B cell (primary cell): ENCODE results near the gene MLXIPL. TPM values are rescaled to one million over a fixed set of nuclear protein-coding genes. Genes with fewer than 3 reads are reported as not detected.
"Not testable (repeated sequence)": the region's sequence is repeated elsewhere in the genome, so short reads cannot be mapped to it uniquely, and the experiment has no call there.

ENCODE experiments used
- ATAC-seq: fragments of 200-7000 bp; cut with Tn5 transposase; one replicate; pipeline ENCODE4 v1.10.0; 2021; ENCODE audit warnings: low read depth, mild to moderate bottlenecking, moderate number of reproducible peaks, moderate library complexity
- CTCF ChIA-PET: fragments of 350-600 bp; sonication (Branson Sonifier 250); formaldehyde crosslinking; loops from one replicate; lab custom pipeline; 2021; ENCODE audit warnings: antibody characterized with exemption, inconsistent platforms; lab: Charles Lee
- POLR2A ChIA-PET: fragments of 350-600 bp; sonication (Branson Sonifier 250); formaldehyde crosslinking; loops from one replicate; lab custom pipeline; 2021; ENCODE audit warnings: antibody characterized with exemption; lab: Charles Lee
- DNase-seq: peaks from one replicate; pipeline ENCODE4 v3.0.0; 2013
- H2AFZ ChIP-seq: 2 replicates; pipeline ENCODE4 v1.6.1; 2012; ENCODE audit warnings: mild to moderate bottlenecking, low read depth, low read length; ENCODE audit not compliant: insufficient read depth, poor library complexity, severe bottlenecking
- H3K27ac ChIP-seq, 2 donors: 1 replicate in 1 of 2; 2 replicates in 1 of 2; pipeline ENCODE4 v1.5.1; 2012 to 2013; ENCODE audit warnings: low read length in 2 of 2, mild to moderate bottlenecking in 2 of 2, moderate library complexity in 1 of 2
- H3K27me3 ChIP-seq, 4 experiments: fragments of 200-600 bp in 1 of 4; sonication (generic) in 1 of 4; replicated peaks in 1 of 4; 1 replicate in 2 of 4; 2 replicates in 2 of 4; pipeline versions ENCODE4 v1.6.1 to v1.7.0; 2013 to 2016; ENCODE audit warnings: low read length in 3 of 4, mild to moderate bottlenecking in 2 of 4, mixed read lengths in 1 of 4, moderate library complexity in 1 of 4; ENCODE audit not compliant: insufficient read depth in 4 of 4, control insufficient read depth in 3 of 4; ENCODE audit errors: control extremely low read depth in 1 of 4
- H3K36me3 ChIP-seq, 2 experiments: replicated peaks in 1 of 2; 1 replicate in 1 of 2; 2 replicates in 1 of 2; pipeline versions ENCODE4 v1.6.1 to v1.7.1; 2013; ENCODE audit warnings: low read length in 1 of 2; ENCODE audit not compliant: insufficient read depth in 2 of 2, control insufficient read depth in 1 of 2; ENCODE audit errors: control extremely low read depth in 1 of 2, extremely low read depth in 1 of 2
- H3K4me1 ChIP-seq, 2 donors: fragments of 200-600 bp in 1 of 2; sonication (generic) in 1 of 2; 1 replicate in 1 of 2; 2 replicates in 1 of 2; pipeline versions ENCODE4 v1.5.1 to v1.6.1; 2013 to 2017; ENCODE audit warnings: low read length in 2 of 2; ENCODE audit not compliant: control insufficient read depth in 2 of 2, insufficient read depth in 2 of 2
- H3K4me2 ChIP-seq: replicated peaks from 2 replicates; pipeline ENCODE3; 2012; ENCODE audit warnings: mild to moderate bottlenecking, low read depth, low read length; ENCODE audit not compliant: poor library complexity, severe bottlenecking
- H3K4me3 ChIP-seq, 5 experiments: fragments of 200-600 bp in 1 of 5; sonication (generic) in 1 of 5; 1 replicate in 3 of 5; 2 replicates in 2 of 5; pipeline versions ENCODE4 v1.5.1 to v1.7.0; 2011 to 2016; ENCODE audit warnings: low read length in 4 of 5, mild to moderate bottlenecking in 4 of 5, low read depth in 2 of 5, control low read depth in 1 of 5, moderate library complexity in 1 of 5; ENCODE audit not compliant: insufficient read depth in 1 of 5; ENCODE audit errors: control extremely low read depth in 1 of 5, extremely low read depth in 1 of 5
- H3K79me2 ChIP-seq: fragments of 200-600 bp; sonication (generic); one replicate; pipeline ENCODE4 v1.6.0; 2016; ENCODE audit warnings: low read length; ENCODE audit not compliant: control insufficient read depth, insufficient read depth
- H3K9ac ChIP-seq: fragments of 200-600 bp; sonication (generic); 2 replicates; pipeline ENCODE4 v1.6.1; 2017; ENCODE audit warnings: mild to moderate bottlenecking, low read length, moderate library complexity
- H3K9me3 ChIP-seq, 3 donors: one replicate each; pipeline versions ENCODE4 v1.6.1 to v1.7.1; 2013; ENCODE audit warnings: low read length in 2 of 3; ENCODE audit not compliant: control insufficient read depth in 2 of 3, insufficient read depth in 1 of 3; ENCODE audit errors: control extremely low read depth in 1 of 3
- H4K20me1 ChIP-seq: 2 replicates; pipeline ENCODE4 v1.6.0; 2012; ENCODE audit warnings: mild to moderate bottlenecking, low read length; ENCODE audit not compliant: insufficient read depth, control insufficient read depth, poor library complexity, severe bottlenecking
- H3K27ac Mint-ChIP-seq: one replicate; pipeline ENCODE4 v1.8.0; 2021; ENCODE audit warnings: mixed read lengths
- H3K27me3 Mint-ChIP-seq: one replicate; pipeline ENCODE4 v1.8.0; 2021; ENCODE audit warnings: mixed read lengths
- H3K4me1 Mint-ChIP-seq: one replicate; pipeline ENCODE4 v1.8.0; 2021; ENCODE audit warnings: mixed read lengths
- H3K4me3 Mint-ChIP-seq: one replicate; pipeline ENCODE4 v1.8.0; 2021; ENCODE audit warnings: mixed read lengths
- H3K9me3 Mint-ChIP-seq: one replicate; pipeline ENCODE4 v1.8.0; 2022; ENCODE audit warnings: mixed read lengths; ENCODE audit not compliant: insufficient read depth
- EZH2 ChIP-seq: IDR thresholded peaks from 2 replicates; pipeline ENCODE4 v1.6.1; 2012; ENCODE audit warnings: borderline replicate concordance, low read depth, mild to moderate bottlenecking, moderate library complexity, low read length; ENCODE audit not compliant: insufficient read depth, poor library complexity, severe bottlenecking
- WGBS: methylation state at CpG from one replicate; pipeline ENCODE4 v1.1.5; 2013; ENCODE audit warnings: missing lambda C conversion rate; ENCODE audit not compliant: insufficient coverage; 5-methylcytosine and 5-hydroxymethylcytosine counted together
- intact Hi-C: fragments of 100-400 bp; cut with micrococcal nuclease; formaldehyde crosslinking; loops from one replicate; pipeline ENCODE4 v1.10.0; 2022
- polyA plus RNA-seq: library from polyadenylated mRNA; depleted of rRNA; stranded (reverse); fragments of >200 nt; gene quantifications from 2 replicates; pipeline ENCODE4 v1.2.3, GENCODE V29; 2012
- total RNA-seq, 2 donors: library from RNA; stranded (reverse); fragments of 120-200 nt in 1 of 2; gene quantifications; 1 replicate in 1 of 2; 2 replicates in 1 of 2; pipeline versions ENCODE4 v1.2.3 to v1.2.4, GENCODE V29; 2013 to 2022
- TF ChIP-seq, protein P1 (sequence below): fragments of 200-600 bp; IDR thresholded peaks from one replicate; pipeline ENCODE4 v1.8.0; 2022; ENCODE audit warnings: antibody characterized with exemption, mild to moderate bottlenecking

The MLXIPL gene
- total and polyA plus RNA-seq, 2 donors (not counting 1 experiment from before 2014, with no cell fraction given): not detected

DNA sequence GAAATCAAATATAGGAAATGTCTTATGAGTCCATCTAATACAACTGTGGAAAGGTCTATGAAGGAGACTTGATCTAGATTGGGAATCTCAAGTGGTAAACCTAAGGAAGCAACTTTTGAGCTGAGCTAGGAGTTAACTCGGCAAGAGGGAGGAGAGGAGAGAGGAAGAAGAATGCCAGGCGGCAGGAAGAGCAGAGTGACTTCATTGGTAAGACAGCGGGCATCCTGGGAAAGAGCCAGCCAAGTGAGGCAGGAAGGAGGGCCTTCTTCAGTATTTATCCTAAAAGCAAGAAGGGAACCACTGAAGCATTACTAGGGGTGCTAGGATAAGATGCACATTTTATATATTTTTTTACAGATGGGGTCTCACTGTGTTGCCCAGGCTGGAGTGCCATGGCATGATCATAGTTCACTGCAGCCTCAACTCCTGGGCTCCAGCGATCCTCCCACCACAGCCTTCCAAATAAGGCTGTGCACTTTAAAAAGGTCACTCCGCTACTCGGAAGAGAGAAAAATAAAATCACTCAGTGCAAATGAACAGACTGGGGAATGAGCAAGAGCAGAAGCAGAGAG lies 68.8 kb downstream of the MLXIPL start:
- Histone ChIP-seq H3K4me1 (peaks cover 14 to 21% of the 10 kb centered on the region in 2 donors), H3K79me2 (peaks cover 64% of the 10 kb centered on the region), H3K27me3 (no peaks in the 10 kb centered on the region), H3K27ac (peak overlapping the region in 1 of 2 donors; percentile 99), H3K4me3 (no peak overlapping the region), H3K9me3 (no peaks in the 10 kb centered on the region), H4K20me1 (peaks cover 52% of the 10 kb centered on the region), H2AFZ (no peak overlapping the region), H3K4me2 (peak overlapping the region; percentile 86), H3K9ac (no peak overlapping the region), H3K36me3 (peaks cover 0 to 22% of the 10 kb centered on the region in 2 experiments)
- DNase-seq (no peak), ATAC-seq (no peak)
- WGBS: 96% methylated on average over 3 of the region's 6 CpGs
- ChIA-PET CTCF (no interaction called here), POLR2A (no interaction called here)
- H3K4me3 Mint-ChIP-seq: peak overlapping the region; percentile 92
- peaks cover 30% of the 10 kb centered on the region for H3K4me1 Mint-ChIP-seq
- H3K9me3 Mint-ChIP-seq: no peaks in the 10 kb centered on the region
- TF ChIP-seq EZH2: no peak
- TF ChIP-seq, protein P1, sequence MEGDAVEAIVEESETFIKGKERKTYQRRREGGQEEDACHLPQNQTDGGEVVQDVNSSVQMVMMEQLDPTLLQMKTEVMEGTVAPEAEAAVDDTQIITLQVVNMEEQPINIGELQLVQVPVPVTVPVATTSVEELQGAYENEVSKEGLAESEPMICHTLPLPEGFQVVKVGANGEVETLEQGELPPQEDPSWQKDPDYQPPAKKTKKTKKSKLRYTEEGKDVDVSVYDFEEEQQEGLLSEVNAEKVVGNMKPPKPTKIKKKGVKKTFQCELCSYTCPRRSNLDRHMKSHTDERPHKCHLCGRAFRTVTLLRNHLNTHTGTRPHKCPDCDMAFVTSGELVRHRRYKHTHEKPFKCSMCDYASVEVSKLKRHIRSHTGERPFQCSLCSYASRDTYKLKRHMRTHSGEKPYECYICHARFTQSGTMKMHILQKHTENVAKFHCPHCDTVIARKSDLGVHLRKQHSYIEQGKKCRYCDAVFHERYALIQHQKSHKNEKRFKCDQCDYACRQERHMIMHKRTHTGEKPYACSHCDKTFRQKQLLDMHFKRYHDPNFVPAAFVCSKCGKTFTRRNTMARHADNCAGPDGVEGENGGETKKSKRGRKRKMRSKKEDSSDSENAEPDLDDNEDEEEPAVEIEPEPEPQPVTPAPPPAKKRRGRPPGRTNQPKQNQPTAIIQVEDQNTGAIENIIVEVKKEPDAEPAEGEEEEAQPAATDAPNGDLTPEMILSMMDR: no peak
- intact Hi-C loops: no loop called here
- no peaks in the 10 kb centered on the region for H3K27me3 Mint-ChIP-seq
- H3K27ac Mint-ChIP-seq: peak overlapping the region; percentile 28

DNA sequence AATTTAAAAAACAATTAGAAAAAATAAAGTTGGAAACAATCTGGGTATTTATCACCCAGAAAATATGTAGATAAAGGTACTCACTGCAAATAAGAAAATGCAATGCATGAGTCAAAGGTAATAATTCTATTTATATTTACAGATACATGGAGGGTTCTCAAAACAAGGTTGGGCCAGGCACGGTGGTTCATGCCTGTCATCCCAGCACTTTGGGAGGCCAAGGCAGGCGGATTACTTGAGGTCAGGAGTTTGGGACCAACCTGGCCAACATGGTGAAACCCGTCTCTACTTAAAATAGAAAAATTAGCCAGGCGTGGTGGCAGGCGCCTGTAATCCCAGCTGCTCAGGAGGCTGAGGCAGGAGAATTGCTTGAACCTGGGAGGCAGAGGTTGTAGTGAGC lies 74.2 kb downstream of the MLXIPL start:
- Histone ChIP-seq H4K20me1 (peaks cover 81% of the 10 kb centered on the region), H3K36me3 (peaks cover 0 to 43% of the 10 kb centered on the region in 2 experiments), H3K79me2 (peaks cover 91% of the 10 kb centered on the region)
- H3K27me3 Mint-ChIP-seq, H3K4me3 ChIP-seq, ATAC-seq, intact Hi-C loops, DNase-seq, H3K27me3 ChIP-seq, H3K4me3 Mint-ChIP-seq, H3K4me2 ChIP-seq, H3K4me1 ChIP-seq, H3K27ac Mint-ChIP-seq, H2AFZ ChIP-seq, H3K9ac ChIP-seq, H3K9me3 Mint-ChIP-seq, H3K27ac ChIP-seq, H3K9me3 ChIP-seq: not testable (repeated sequence)
- 90% methylated on average over 5 of the region's 5 CpGs for WGBS
- ChIA-PET CTCF (interaction anchor here (1.3 kb wide), 1 partner anchor 57 kb away, joined by 3 read pairs; no protein-coding TSS in a partner anchor), POLR2A (interaction anchor here (0.7 kb wide), 1 partner anchor 28 kb away, joined by 3 read pairs; the partner anchor contains the start of gene BAZ1B)
- peaks cover 18% of the 10 kb centered on the region for H3K4me1 Mint-ChIP-seq
